Activated CD4-positive, alpha-beta T cell treated with anti-CD3 and anti-CD28 coated beads, Interleukin-2, amount 50 U/mL, for 1 hour (primary cell): ENCODE results near the gene KRT74.

Source experiments
- DNase-seq: peaks from one replicate; pipeline ENCODE4 v3.0.0-alpha.2; 2020

The KRT74 gene

DNA sequence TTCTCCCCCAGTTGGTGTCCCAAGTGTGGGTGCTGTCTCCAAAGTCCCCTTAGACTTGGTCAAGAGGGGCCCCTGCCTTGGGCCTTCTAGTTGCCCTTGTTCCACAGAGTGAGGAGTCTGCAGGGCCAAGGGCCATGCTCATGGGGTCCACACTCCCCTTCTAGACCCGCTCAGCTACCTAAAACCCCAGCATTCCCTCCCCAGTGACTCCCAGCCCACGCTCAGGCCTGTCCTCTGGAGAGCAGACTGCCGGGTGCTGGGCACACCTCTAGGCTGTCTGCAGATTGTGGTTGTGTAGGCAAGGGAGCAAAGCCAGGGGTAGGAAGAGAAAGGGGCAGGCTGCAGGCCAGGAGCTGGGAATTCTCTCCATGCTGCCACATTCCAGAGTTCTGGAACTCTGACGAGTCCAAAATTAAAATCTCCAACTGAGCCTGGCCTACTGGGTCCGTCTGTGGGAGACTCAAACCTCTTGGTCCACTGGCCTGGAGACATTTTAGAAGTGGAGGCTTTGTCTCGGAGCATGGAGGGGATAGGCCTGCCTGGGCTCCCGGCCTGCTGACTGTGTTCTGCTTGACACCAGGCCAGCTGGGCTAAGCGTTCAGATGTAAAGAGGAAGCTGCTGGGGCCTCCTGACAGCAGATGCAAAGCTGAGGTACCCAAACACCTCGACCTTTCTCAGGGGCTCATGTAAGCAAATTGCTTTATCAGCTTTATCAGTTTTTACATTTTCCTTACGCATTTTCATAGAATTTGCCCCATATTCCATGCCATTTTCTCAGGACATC, 39.8 kb downstream of the KRT74 start:
- no peak for DNase-seq

GRCh38 chr12:52532636-52533035, 41.0 kb downstream of the KRT74 start:
- no peak for DNase-seq

GRCh38 chr12:52531566-52532300, 41.9 kb downstream of the KRT74 start:
- DNase-seq: no peak

GRCh38 chr12:52530905-52531304, 42.7 kb downstream of the KRT74 start:
- no peak for DNase-seq

- no peak for DNase-seq
Measured at GRCh38 chr12:52530366-52530765, 43.3 kb downstream of the KRT74 start.

DNA sequence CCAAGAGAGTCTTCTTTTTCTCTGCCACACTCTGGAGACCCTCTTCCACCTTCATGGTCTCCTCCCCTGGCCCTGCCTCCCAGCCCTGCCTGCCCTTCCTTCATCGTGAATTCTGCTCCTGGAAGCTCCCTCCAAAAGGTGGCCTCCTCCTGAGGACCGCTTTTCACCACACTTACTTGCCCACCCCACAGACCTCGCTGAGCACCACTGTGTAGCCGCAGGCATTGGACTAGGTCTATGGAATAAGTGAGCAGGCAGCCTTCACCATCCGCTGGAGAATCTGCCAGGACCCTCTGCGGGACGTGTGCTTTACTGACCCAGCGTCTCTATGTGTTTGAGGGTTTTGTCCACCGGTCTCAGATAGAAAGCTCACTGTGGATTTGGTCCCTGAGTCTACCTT, 43.8 kb downstream of the KRT74 start:
- no peak for DNase-seq

DNA sequence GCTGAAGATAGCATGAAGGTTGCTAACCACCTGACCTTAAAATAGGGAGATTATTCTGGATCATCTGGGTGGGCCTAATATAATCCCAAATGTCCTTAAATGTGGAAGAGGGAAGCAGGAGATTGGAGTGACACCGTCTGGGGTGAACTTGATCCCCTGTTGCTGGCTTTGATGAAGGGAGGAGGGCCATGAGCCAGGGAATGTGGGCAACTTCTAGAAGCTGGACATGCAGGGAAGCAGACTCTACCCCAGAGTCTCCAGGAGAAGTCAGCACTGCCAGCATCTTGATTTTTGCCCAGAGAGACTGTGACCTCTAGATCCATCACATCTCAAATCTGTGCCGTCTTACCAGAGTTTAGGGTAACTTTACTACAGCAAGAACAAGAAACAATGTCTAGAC, 44.2 kb downstream of the KRT74 start:
- no peak for DNase-seq

DNA sequence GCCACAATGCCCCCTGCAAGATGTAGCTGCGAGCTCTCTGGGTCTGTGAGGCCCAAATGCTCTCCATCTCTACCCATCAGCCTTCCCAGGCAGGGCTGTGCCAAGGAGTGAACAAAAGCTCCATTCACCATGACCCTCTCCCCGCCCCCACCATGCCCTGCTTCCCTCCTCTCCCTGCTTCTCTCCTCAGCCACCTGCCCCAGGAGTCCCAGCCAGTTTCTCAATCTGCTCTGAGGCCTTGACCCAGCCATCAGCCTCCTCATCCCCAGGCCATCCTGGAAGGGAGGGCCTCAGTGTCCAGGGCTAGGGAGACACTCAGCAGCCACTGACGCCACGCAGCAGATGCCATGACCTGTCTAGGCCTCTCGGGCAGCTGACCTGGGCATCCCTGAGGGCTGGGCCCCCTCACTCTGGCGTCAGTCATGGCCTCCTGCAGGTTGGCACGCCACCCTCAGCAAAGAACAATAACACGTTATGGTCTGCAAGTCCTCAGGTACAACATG, 45.0 kb downstream of the KRT74 start:
- no peak for DNase-seq

DNA sequence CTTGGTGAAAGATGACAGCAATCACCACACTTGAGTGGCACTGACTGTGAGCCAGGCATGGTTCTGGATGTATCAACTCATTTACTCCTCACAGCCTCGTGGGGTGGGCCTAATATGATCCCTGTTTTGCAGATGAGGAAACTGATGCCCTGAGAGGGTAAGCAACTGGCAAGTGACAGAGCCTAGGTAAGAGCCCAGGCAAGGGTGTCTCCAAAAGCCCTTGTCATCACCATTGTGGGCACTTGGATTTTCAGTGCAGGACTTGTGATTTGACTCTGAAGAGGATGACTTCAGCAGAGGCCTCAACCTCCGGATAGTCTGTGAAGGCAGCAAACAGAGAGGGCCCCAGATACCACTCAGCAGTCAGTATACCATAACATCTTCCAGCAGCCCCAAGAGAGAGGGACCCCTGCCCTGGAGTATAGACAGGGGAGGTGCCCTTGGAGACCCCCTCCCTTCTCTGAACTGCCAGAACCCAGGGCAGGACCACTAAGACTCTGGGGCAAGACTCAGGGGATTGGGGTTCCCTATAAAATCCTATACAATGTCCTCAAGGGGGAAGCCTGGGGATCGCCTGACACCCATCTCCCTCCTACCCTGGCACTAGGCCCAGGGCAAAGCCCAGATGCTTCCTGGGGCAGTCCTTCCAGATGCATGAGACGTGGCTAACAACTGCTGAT, 46.4 kb downstream of the KRT74 start:
- DNase-seq: no peak

DNA sequence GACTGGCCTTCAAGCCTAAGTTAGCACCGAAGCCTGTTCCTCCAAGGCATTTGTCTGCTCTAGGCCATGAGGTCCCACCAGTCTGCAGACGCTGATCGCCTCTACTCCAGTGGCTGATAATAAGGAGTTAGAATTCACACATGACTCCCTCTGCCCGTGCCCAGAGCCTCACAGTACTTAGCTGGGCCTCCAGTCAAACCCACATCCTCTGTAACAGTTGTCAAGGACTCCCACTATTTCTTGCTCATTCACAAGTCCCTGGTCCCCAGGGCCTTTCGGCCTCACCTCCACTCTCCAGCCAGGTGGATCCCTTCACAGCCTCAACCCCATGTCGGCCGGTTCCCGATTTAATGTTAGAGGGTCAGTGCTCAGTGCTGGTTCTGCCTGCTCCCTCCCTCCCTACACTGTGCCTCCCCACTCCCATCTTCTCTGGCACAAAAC, 47.1 kb downstream of the KRT74 start:
- no peak for DNase-seq

- no peak for DNase-seq
Measured at GRCh38 chr12:52525661-52526499, 47.8 kb downstream of the KRT74 start.

GRCh38 chr12:52524898-52525591, 48.6 kb downstream of the KRT74 start:
- DNase-seq: no peak

- DNase-seq: no peak
Measured at GRCh38 chr12:52524241-52524897, 49.3 kb downstream of the KRT74 start.

DNA sequence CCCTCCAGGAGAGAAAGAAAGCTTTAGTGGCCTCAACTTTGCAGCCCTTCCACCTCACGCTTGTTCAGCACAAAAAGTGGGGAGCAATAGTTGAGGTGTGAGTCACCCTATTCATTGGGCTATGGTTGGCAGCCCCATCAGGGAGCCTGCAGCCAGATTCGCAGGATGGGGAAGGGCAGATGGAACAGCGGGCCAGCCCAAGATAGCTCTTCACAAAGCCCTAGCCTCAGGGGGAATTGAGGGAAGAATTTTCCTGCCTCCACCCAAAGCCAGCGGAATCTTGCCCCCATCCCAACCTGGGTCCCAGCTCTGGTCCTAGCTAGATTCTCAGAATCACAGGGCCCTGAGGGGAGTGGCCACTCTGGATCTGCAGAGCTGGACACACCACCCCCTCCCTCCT, 49.8 kb downstream of the KRT74 start:
- no peak for DNase-seq

DNA sequence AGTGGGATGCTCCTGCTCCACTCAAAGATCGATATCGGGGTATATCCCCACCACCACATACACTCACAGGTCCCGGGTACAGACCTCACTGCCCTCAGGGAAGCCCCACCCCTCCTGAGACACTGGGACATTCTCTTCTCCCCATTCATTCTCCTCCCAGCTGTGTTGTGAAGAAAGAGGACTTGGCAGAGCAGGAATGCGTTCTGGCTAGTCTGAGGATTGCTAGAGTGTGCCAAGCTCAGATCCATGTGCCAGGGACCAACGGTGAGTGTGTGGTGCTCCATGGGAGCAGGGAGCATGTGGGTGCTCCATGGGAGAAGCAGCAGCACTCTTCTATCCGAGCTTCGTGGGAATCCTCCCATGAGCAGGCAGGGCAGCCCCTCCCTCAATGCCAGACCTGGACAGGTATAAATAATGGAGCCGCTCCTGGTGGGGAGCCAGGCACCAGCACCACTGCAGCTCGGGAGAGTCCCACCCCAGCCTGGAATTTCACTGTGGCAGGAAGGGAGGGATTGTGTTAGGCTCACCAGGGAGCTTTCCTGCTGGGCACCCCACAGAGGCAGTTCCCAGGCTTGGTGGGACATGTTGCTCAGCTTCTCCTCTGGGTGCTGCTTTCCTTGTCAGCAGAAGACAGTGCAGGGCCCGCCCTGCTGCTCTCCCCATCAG, 51.2 kb downstream of the KRT74 start:
- no peak for DNase-seq

DNA sequence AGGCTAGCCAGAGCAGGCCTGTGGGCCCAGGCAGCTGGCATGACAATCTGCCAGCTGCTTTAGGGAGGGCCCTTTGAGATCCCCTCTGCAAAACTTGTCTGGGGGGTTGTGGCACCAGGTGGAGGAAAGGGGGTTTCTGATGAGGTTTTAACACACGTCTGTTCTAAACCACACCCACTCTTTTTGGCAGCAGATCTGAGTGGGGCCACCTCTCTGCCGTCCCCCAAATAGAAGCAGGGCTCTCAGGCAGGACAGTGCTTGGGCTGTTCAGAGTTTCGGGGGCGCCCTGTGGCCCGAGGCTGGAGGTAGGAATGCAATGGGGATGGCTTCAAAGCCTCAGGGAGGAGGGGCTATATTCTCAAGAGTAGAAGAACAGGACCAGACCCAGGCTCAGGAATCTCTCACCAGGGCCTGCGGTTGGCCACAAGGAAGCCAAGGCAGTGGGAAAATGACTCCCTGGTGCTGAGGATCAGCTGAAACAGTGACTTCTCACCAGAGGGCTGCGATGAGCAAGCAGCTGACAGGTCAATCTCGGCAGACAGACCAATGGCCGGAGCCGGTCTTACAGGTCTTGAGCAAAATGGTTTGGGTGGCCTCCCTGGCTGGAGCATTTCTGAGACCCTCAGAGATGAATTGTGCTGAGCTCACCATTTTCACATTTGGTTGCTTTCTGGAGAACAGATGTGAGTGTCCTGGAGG, 51.9 kb downstream of the KRT74 start:
- no peak for DNase-seq

GRCh38 chr12:52521175-52521567, 52.5 kb downstream of the KRT74 start:
- no peak for DNase-seq

DNA sequence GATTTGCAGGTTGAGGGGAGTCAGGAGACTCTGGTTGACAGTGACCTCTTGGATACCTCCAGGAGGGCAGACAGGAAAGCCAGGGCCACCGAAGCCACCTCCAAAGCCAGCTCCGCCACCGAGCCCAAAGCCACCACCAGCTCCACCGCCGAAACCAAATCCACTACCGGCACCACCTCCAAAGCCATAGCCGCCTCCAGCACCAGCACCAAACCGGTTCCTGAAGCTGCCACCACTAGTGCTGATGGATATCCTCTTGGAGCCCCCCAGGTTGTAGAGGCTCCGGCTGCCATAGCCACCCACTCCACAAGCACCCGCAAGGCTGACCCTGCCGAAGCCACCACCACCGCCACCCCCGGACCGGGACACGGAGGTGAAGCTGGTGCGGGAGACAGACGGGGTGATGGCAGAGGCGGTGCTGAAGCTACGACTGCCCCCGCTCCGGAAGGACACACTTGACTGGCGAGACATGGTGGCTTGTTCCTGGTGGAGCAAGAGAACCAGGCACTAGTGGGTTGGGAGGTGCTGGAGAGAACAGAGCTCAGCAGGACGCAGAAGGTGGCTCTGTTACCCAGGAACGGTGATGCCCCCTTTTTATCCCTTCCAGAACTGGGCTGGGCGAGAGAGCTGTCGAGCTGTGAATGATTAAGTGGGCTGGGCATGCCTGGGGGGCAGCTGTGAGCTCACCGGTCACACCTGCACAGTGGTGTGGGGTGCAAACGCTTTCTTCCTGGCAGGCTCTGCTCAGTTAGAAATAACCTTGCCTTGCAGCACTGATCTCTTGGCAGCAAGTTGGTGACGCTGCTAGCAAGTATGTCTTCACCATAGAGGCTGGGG, 53.6 kb downstream of the KRT74 start, which contains the start of gene KRT5:
Gene KRT5, minus strand, starts transcription at position 569 of the 837 bp plus-strand sequence. Its CDS starts 98 bp downstream, at position 471.
- no peak for DNase-seq

DNA sequence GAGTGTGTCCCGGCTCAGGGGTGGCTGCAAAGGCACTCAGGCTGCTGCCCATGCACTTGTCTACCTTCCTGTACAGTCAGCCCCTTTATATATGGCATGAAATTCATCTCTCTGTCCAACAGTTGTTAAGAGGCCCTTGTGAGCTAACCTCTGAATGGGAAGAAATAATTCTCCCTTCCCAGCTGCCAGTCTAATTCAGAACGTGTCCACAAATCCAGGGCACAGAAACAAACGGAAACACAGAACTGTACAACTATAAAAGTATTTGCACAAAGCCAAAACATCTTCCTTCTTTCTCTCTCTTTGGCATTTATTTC, 54.3 kb downstream of the KRT74 start:
- DNase-seq: no peak
